ENCODE results near the gene ABCG2. TPM values are rescaled to one million over a fixed set of nuclear protein-coding genes. Genes with fewer than 3 reads are reported as not detected.
"Not testable (repeated sequence)": the region's sequence is repeated elsewhere in the genome, so short reads cannot be mapped to it uniquely, and the experiment has no call there.

The ABCG2 gene
- total RNA-seq, 1 experiment from 2014 or later = 1.2 TPM

GRCh38 chr4:88166608-88167007 is 8.2 kb upstream of the ABCG2 start:
- no peak for DNase-seq (ENCODE audit: low read depth)

- no peak for DNase-seq (ENCODE audit: low read depth)
These were observed 4.9 kb upstream of the ABCG2 start for GRCh38 chr4:88163336-88163735.

- DNase-seq (ENCODE audit: low read depth) = peak; percentile 28
These were observed 4.2 kb upstream of the ABCG2 start for GRCh38 chr4:88162626-88163025.

- no peak for DNase-seq (ENCODE audit: low read depth)
These were observed 838 bp upstream of the ABCG2 start for GRCh38 chr4:88159229-88159725.

GRCh38 chr4:88158038-88158488 is 376 bp downstream of the ABCG2 start:
- DNase-seq (ENCODE audit: low read depth) = no peak

GRCh38 chr4:88152331-88152730 is 6.1 kb downstream of the ABCG2 start:
- not testable (repeated sequence) for DNase-seq (ENCODE audit: low read depth)

- no peak for DNase-seq (ENCODE audit: low read depth)
These were observed 9.9 kb downstream of the ABCG2 start for GRCh38 chr4:88148560-88148959.

GRCh38 chr4:88147799-88148217 is 10.6 kb downstream of the ABCG2 start:
- DNase-seq (ENCODE audit: low read depth) = no peak

- no peak for DNase-seq (ENCODE audit: low read depth)
These were observed 11.5 kb downstream of the ABCG2 start for GRCh38 chr4:88146891-88147290.

GRCh38 chr4:88144866-88145300 is 13.6 kb downstream of the ABCG2 start:
- DNase-seq (ENCODE audit: low read depth) = no peak

- DNase-seq (ENCODE audit: low read depth) = no peak
These were observed 14.4 kb downstream of the ABCG2 start for GRCh38 chr4:88144048-88144447.

- peak; percentile 58 for DNase-seq (ENCODE audit: low read depth)
These were observed 14.9 kb downstream of the ABCG2 start for GRCh38 chr4:88143504-88143903.

GRCh38 chr4:88138561-88138960 is 19.9 kb downstream of the ABCG2 start:
- peak; percentile 76 for DNase-seq (ENCODE audit: low read depth)

GRCh38 chr4:88137112-88137511 is 21.3 kb downstream of the ABCG2 start:
- DNase-seq (ENCODE audit: low read depth) = peak; percentile 17

GRCh38 chr4:88136249-88136648 is 22.2 kb downstream of the ABCG2 start:
- DNase-seq (ENCODE audit: low read depth) = no peak

GRCh38 chr4:88135356-88135663 is 23.1 kb downstream of the ABCG2 start:
- no peak for DNase-seq (ENCODE audit: low read depth)

GRCh38 chr4:88134536-88135355 is 23.7 kb downstream of the ABCG2 start:
- DNase-seq (ENCODE audit: low read depth) = no peak

GRCh38 chr4:88134111-88134510 is 24.3 kb downstream of the ABCG2 start:
- DNase-seq (ENCODE audit: low read depth) = no peak

- no peak for DNase-seq (ENCODE audit: low read depth)
These were observed 27.7 kb downstream of the ABCG2 start for GRCh38 chr4:88130544-88131305.

- DNase-seq (ENCODE audit: low read depth) = no peak
These were observed 28.4 kb downstream of the ABCG2 start for GRCh38 chr4:88130003-88130402.

- DNase-seq (ENCODE audit: low read depth) = not testable (repeated sequence)
These were observed 36.2 kb downstream of the ABCG2 start for GRCh38 chr4:88122260-88122659.

GRCh38 chr4:88119943-88120342 is 38.5 kb downstream of the ABCG2 start:
- no peak for DNase-seq (ENCODE audit: low read depth)

GRCh38 chr4:88115587-88115986 is 42.9 kb downstream of the ABCG2 start:
- DNase-seq (ENCODE audit: low read depth) = no peak

All from LHCN-M2 (cell line).